ENCODE results near the gene GGPS1. TPM values are rescaled to one million over a fixed set of nuclear protein-coding genes. Genes with fewer than 3 reads are reported as not detected.

Gene GGPS1
- total and polyA plus RNA-seq, 2 of the 8 experiments (the other 6 are each of a cell fraction or from before 2014, with no cell fraction given) = 20.9 to 43.6 TPM

DNA sequence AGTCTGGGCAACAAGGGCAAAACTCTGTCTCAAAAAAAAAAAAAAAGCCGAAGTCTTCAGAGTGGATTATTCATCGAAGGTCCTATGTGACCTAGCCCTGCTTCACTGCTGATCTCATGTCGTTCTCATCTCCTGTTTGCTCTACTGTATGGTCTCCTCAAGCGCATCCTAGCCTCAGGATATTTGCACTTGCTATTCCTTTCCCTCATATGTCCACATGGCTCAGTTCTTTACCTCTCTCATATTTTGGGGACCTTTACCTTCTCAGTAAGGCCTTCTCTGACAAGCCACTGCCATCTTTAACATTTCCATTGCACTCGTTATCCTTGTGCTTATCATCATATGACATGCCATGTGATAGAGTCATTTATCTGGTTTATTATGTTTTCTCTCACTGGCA lies 41.4 kb downstream of the GGPS1 start (continued):
- TF ChIP-seq, protein P1, sequence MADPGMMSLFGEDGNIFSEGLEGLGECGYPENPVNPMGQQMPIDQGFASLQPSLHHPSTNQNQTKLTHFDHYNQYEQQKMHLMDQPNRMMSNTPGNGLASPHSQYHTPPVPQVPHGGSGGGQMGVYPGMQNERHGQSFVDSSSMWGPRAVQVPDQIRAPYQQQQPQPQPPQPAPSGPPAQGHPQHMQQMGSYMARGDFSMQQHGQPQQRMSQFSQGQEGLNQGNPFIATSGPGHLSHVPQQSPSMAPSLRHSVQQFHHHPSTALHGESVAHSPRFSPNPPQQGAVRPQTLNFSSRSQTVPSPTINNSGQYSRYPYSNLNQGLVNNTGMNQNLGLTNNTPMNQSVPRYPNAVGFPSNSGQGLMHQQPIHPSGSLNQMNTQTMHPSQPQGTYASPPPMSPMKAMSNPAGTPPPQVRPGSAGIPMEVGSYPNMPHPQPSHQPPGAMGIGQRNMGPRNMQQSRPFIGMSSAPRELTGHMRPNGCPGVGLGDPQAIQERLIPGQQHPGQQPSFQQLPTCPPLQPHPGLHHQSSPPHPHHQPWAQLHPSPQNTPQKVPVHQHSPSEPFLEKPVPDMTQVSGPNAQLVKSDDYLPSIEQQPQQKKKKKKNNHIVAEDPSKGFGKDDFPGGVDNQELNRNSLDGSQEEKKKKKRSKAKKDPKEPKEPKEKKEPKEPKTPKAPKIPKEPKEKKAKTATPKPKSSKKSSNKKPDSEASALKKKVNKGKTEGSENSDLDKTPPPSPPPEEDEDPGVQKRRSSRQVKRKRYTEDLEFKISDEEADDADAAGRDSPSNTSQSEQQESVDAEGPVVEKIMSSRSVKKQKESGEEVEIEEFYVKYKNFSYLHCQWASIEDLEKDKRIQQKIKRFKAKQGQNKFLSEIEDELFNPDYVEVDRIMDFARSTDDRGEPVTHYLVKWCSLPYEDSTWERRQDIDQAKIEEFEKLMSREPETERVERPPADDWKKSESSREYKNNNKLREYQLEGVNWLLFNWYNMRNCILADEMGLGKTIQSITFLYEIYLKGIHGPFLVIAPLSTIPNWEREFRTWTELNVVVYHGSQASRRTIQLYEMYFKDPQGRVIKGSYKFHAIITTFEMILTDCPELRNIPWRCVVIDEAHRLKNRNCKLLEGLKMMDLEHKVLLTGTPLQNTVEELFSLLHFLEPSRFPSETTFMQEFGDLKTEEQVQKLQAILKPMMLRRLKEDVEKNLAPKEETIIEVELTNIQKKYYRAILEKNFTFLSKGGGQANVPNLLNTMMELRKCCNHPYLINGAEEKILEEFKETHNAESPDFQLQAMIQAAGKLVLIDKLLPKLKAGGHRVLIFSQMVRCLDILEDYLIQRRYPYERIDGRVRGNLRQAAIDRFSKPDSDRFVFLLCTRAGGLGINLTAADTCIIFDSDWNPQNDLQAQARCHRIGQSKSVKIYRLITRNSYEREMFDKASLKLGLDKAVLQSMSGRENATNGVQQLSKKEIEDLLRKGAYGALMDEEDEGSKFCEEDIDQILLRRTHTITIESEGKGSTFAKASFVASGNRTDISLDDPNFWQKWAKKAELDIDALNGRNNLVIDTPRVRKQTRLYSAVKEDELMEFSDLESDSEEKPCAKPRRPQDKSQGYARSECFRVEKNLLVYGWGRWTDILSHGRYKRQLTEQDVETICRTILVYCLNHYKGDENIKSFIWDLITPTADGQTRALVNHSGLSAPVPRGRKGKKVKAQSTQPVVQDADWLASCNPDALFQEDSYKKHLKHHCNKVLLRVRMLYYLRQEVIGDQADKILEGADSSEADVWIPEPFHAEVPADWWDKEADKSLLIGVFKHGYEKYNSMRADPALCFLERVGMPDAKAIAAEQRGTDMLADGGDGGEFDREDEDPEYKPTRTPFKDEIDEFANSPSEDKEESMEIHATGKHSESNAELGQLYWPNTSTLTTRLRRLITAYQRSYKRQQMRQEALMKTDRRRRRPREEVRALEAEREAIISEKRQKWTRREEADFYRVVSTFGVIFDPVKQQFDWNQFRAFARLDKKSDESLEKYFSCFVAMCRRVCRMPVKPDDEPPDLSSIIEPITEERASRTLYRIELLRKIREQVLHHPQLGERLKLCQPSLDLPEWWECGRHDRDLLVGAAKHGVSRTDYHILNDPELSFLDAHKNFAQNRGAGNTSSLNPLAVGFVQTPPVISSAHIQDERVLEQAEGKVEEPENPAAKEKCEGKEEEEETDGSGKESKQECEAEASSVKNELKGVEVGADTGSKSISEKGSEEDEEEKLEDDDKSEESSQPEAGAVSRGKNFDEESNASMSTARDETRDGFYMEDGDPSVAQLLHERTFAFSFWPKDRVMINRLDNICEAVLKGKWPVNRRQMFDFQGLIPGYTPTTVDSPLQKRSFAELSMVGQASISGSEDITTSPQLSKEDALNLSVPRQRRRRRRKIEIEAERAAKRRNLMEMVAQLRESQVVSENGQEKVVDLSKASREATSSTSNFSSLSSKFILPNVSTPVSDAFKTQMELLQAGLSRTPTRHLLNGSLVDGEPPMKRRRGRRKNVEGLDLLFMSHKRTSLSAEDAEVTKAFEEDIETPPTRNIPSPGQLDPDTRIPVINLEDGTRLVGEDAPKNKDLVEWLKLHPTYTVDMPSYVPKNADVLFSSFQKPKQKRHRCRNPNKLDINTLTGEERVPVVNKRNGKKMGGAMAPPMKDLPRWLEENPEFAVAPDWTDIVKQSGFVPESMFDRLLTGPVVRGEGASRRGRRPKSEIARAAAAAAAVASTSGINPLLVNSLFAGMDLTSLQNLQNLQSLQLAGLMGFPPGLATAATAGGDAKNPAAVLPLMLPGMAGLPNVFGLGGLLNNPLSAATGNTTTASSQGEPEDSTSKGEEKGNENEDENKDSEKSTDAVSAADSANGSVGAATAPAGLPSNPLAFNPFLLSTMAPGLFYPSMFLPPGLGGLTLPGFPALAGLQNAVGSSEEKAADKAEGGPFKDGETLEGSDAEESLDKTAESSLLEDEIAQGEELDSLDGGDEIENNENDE (IDR thresholded peaks at IDR 0.05; ENCODE audit: insufficient replicate concordance, low read length) = no peak
- TF ChIP-seq CTBP2 (IDR thresholded peaks at IDR 0.05; ENCODE audit: borderline replicate concordance, insufficient read depth, insufficient read length, low read length) (no peak), BCL11A (IDR thresholded peaks at IDR 0.05; ENCODE audit: low read depth in 2 of 2, low read length in 2 of 2) (no peak), CHD1 (IDR thresholded peaks at IDR 0.05; ENCODE audit: low read depth, low read length) (no peak), CTCF (IDR thresholded peaks at IDR 0.05; ENCODE audit: control extremely low read depth in 1 of 3, insufficient read depth in 1 of 3, low read depth in 1 of 3, low read length in 3 of 3) (no peak), SP4 (IDR thresholded peaks at IDR 0.05; ENCODE audit: low read length) (no peak), EGR1 (IDR thresholded peaks at IDR 0.05; ENCODE audit: borderline replicate concordance, low read depth, low read length) (no peak)

Measured in H1 (cell line).